Fibroblast of villous mesenchyme (primary cell): ENCODE data around the gene PTPRJ. TPM values are rescaled to one million over a fixed set of nuclear protein-coding genes. Genes with fewer than 3 reads are reported as not detected.
A peak's percentile ranks its signal among the peaks of the same experiment; 100 is the strongest.

Experiments used
- DNase-seq: peaks from one replicate; pipeline ENCODE4 v3.0.0-alpha.2; 2010; ENCODE audit warnings: low read depth
- H3K4me3 ChIP-seq: 2 replicates; pipeline ENCODE4 v1.5.1; 2011; ENCODE audit warnings: low read depth, mild to moderate bottlenecking, low read length
- CTCF ChIP-seq: IDR thresholded peaks from 2 replicates; pipeline ENCODE4 v1.5.1; 2012; ENCODE audit warnings: low read depth, mild to moderate bottlenecking, low read length; ENCODE audit not compliant: insufficient read depth
- total RNA-seq: library from RNA; depleted of rRNA; stranded (reverse); fragments of >200 nt; gene quantifications from 2 replicates; pipeline ENCODE4 v1.2.3, GENCODE V29; 2012

Gene PTPRJ
- total RNA-seq, 1 donor: 29.8 TPM

DNA sequence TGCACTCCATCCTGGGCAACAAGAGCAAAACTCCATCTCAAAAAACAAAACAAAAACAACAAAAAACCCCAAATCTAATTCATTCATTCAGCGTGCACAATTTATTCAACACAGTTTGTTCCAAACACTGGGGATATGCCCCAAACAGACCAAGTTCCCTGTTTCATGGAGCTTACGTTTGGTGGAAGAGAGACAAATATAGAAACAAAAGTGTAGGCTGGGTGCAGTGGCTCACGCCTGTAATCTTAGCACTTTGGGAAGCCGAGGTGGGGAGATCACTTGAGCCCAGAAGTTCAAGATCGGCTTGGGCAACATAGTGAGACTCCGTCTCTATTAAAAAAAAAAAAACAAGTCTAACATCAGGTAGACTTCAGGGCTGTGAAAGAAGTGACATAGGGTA lies 52.4 kb downstream of the PTPRJ start:
- DNase-seq: no peak
- TF ChIP-seq CTCF: no peak
- H3K4me3 ChIP-seq: no peak overlapping the region

DNA sequence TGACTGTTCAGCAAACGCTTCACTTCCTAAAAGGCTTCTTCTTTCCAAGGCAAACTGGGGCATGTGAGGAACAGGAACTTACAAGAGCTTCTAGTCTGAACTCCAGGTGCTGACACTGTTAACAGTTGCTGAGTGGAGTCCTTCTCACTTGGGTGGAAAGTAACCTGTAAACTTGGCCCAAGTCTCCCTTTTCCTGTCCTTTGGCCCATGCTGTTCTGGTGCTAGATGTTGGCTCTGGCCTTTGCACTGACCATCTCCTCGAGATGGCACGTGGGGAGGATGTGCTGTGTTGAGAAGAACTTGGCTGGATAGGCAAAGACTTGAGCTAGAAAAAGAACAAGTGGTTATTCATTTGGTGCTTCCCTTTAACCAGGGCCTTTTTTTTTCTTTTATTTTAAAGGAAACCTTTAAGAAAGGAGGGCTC lies 53.6 kb downstream of the PTPRJ start:
- no peak for TF ChIP-seq CTCF
- H3K4me3 ChIP-seq: no peak overlapping the region
- DNase-seq: no peak

- H3K4me3 ChIP-seq: no peak overlapping the region
- no peak for DNase-seq
- no peak for TF ChIP-seq CTCF
Observed at GRCh38 chr11:48034926-48035871, 54.8 kb downstream of the PTPRJ start.

GRCh38 chr11:48036011-48036410 lies 55.7 kb downstream of the PTPRJ start:
- no peak for TF ChIP-seq CTCF
- no peak for DNase-seq
- H3K4me3 ChIP-seq: no peak overlapping the region

- peak; percentile 56 for DNase-seq
- no peak for TF ChIP-seq CTCF
- H3K4me3 ChIP-seq: no peak overlapping the region
Observed at GRCh38 chr11:48036466-48036865, 56.1 kb downstream of the PTPRJ start.

GRCh38 chr11:48037709-48038468 lies 57.5 kb downstream of the PTPRJ start:
- no peak for TF ChIP-seq CTCF
- H3K4me3 ChIP-seq: no peak overlapping the region
- no peak for DNase-seq
